HL-60/S4 treated with retinoic acid at 250 ng/mL for 4 days and 3 days (cell line): ENCODE measurements around the gene GTF2I.
"Not testable (repeated sequence)": the region's sequence is repeated elsewhere in the genome, so short reads cannot be mapped to it uniquely, and the experiment has no call there.

Experiments used
- in situ Hi-C: fragments of 300-500 bp; cut with MboI; formaldehyde crosslinking; loops from 2 replicates; pipeline ENCODE4 v1.7.0; 2022; ENCODE audit warnings: low sequenced_read_pairs

GTF2I gene

DNA sequence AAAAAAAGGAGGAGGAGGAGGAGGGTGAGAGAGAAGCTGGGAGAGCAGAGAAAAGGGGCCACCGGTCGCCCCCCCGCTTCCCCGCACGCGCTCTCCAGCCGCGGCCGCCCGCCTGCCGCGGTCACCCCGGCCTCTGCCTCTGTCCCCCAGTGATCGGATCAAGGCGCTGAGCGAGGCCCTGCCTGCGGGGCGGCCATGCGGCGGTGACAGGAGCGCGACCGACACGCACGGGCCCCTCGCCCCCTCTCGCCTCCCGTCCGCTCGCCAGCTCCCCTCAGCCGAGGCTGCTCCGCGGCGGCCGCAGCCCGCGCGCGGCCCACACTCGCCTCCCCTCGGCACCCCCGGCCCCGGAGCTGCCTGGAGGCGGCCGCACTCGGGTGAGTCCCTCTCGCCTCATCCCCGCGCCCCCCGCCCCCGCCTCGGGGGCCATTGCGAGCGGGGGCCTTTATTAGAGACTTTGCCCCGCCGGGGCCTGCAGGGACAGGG is at the start of gene GTF2I:
TSS of gene GTF2I (plus strand) at position 27 of the 486 bp plus-strand sequence. CDS start 31,411 bp downstream, outside the sequence.
- in situ Hi-C loops = no loop called here

DNA sequence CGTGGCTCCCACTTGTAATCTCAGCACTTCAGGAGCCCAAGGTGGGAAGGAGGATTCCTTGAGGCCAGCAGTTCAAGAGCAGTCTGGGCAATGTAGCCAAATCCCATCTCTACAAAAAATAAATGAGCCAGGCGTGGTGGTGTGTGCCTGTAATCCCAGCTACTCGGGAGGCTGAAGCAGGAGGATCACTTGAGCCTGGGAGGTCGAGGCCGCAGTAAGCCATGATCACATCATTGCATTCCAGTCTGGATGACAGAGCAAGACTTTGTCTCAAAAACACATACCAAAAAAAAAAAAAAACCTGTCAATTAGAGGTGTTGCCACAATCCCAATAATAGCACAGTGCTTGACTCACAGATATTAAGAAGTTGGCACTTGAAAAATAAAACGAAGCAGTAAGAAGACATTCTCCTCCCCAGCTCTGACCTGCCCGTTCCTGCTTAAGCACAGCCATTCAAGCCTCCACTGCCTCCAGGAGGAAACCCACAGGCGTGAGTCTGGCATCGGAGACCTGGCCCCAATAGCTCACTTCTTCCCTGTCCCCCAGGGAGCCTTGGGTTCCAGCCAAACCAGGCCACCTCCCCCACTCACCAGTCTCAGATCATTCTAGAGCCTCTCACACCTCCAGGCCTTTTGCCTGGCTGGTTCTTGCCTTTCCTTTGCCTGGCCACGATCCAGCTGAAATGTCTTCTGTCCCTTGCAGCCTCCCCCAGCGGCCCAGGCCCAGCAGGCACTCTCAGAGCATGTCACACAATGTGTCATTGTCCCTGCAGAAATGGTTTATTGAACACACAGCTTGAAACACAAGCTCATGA is 45.3 kb upstream of the GTF2I start:
- in situ Hi-C loops = no loop called here

DNA sequence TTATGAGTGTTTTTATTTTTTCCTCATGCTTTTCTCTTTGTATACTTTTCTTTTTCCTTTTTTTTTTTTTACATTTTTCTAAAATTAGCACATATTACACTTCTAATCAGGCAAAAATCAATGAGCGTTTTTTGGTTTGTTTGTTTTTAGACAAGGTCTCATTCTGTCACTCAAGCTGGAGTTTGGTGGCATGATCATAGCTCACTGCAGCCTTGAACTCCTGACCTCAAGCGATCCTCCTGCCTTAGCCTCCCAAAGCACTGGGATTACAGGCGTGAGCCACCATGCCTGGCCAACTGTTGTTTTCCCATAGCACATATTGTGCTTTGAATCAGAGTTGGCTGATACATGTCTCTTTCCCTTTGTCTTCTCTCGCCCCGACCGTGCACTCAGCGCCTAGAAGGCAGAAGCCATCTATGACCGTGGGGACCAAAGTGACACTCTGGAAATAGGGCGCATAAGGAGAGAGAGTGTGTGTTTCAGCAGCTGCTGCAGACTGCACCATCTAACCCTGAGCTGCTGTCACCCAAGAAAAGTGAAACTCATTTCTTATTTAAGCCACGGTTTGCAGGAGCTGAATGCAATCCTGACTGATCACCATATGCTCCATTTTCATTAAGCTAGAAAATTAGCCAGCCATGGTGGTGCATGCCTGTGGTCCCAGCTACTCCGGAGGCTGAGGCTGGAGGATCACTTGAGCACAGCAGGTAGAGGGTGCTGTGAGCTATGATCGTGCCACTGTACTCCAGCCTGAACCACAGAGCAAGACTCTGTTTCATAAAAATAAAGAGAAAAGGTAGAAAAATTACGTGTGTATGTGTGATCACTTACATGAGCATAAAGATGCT is 41.4 kb upstream of the GTF2I start:
- in situ Hi-C loops = no loop called here

DNA sequence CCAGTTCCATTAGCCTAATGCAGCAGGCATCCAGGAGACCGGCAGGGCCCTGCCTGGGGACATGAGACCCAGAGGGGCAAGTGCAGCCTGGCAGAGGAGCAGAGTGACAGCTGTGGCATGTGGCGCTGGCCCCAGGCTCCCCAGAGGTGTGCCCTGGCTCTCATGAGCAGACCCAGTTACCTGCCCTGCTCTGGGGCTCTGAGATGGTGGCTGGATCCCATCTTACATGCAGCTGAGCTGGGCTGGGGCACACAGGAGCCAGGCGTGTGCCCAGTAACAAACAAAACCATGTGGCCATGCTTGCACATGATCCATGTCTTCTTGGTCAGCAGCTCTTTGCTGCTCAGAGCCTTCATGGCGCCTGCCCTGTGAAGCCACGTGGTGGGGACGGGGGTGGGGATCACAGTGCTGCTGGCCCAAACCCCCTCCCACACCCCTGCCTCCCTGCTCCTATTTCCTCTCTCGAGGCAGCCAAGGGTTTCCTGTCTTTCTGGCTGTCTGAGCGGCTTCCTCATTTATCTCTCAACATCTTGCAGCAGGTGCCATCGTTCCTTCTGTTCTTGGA is 40.3 kb upstream of the GTF2I start:
- in situ Hi-C loops = no loop called here

DNA sequence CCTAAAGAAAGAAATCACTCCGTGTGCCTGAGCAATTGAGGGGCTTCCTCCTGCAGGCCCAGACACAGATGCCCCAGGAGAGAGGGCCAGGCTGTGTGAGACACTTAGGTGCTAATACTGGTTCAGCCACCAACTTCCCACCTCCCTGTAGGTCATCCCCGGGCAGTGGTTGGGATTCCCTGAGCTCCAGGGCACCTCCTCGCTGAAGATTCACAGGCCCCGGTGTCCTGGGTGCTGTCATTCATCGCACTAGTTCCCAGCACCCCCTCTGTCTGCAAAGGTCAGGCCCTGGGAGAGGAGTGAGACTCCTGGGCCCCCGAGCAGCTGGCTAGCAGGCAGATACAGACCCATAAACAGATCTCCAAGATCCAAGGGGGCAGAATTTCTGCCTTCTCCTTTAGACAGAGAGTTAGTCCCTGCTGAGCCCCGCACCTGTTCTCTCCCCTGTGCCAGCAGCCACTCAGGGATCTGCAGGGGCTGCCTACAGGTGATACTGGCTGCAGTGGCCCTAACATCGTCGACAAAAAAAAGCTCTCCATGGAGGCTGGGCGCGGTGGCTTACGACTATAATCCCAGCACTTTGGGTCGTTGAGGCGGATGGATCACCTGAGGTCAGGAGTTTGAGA is 38.2 kb upstream of the GTF2I start:
- in situ Hi-C loops = no loop called here

DNA sequence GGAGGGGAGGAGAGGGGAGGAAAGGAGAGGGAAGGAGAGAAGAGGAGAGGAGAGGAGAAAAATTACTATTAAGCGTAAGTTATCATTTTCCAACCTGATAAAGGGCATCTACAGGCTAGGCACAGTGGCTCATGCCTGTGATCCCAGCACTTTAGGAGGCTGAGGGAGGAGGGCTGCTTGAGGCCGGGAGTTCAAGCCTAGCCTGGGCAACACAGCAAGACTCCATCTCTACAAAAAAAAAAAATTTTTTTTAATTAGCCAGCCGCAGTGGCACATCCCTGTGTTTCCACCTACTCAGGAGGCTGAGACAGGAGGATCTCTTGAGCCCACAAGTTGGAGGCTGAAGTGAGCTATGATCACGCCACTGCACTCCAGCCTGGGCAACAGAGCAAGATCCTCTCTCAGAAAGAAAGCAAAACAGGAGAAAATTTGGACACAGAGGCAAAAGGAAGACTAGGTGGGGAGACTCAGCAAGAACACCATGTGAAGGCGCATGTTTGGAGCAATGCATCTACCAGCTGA is 35.2 kb upstream of the GTF2I start:
- in situ Hi-C loops = no loop called here

DNA sequence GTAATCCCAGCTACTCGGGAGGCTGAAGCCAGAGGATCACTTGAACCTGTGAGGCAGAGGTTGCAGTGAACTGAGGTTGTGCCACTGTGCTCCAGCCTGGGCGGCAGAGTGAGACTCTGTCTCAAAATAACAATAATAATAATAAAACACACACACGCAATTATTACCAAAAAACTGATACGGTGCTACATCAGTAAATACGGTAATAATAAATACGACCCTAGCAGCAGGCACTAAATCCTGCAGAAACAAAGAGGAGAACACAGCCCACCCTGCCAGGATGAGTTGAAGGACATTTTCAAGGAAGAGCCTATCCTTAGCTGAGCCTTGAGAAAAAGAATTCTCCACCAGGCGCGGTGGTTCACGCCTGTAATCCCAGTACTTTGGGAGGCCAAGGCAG is 34.4 kb upstream of the GTF2I start:
- in situ Hi-C loops = no loop called here

DNA sequence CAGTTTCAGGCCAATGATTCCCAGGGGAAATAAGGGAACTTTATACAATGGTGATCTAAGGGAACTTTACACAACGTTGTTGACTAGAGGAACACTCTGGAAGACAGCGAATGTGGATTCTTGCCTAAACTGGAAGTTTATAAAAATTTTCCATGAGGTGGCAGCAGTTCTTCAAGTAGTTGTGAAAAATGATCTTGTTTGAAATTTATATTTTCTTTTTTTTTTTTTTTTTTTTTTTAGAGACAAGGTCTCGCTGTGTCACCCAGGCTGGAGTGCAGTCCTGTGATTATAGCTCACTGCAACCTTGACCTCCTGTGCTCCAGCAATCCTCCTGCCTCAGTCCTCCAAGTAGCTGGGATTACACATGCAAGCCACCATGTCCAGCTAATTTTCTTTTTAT is 32.1 kb upstream of the GTF2I start:
- in situ Hi-C loops = no loop called here

DNA sequence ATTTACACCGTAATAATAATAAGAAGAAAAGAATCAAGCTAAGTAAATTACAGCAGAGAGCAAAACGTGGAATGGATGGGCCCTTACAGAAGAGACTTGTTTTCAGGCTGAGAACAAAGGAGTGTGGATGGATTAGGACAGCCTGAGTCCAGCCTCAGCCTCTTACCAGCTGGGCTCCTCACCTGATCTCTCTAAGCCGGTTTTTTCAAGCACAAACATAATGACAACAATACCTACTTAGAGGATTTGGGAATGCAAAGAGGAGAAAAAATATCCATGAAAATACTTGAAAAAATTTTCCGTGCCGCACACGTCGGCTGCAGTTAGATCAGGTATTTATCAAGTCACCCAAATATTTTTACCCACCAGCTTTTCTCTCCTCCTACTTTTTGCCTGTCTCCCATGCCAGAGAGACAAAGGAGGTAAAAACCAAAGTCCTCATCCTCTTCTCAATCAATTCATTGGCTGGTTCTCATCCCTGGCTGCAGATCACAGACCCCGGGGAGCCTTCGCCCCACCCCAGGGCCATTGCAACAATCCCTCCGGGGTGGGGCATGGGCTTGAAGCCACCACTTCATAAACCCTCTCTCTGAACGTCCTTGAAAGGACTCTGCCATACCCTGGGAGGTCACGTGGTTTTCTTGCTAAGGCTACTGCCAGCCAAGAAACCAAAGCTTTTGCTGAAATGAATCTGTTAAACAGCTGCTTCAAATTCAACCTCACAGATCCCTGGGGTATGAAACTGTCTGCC is 29.7 kb upstream of the GTF2I start:
- in situ Hi-C loops = no loop called here

DNA sequence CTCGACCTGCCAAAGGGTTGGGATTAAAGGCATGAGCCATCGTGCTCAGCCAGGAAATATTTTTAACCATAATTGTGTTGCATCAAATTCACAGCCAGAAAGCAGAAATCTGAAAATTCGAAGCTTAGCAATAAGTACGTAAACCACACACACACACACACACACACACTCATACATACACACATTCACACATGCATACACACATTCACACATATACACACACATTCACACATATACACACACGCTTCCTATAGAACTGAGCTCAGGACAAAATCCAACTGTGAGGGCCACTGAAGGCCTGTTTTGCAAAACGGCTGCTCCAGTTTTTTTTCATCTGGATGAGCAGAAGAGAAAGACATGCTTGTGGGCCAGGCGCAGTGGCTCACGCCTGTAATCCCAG is 25.0 kb upstream of the GTF2I start:
- in situ Hi-C loops = no loop called here

DNA sequence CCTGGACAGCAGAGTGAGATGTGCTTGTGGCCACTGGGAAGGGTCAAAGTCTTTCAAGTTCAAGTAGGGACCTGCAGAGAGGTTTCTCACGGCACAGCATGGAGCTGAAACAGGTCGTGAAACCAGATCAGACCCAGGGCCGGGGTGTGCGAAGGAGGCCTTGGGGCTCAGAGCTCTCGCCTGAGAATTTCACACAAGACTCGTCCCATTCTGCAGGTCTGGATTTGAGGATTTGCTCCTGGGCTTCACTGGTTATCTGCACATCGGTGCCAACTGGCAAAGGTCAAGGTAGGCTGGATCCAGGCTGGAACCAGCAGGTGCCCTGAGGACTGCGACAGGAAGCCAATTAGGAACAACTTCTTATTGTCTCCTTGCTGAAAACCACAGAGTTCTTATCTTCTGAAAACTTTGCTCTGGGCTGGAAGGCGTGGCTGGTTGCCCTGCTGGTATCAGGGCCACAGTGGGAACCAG is 24.0 kb upstream of the GTF2I start:
- in situ Hi-C loops = no loop called here

DNA sequence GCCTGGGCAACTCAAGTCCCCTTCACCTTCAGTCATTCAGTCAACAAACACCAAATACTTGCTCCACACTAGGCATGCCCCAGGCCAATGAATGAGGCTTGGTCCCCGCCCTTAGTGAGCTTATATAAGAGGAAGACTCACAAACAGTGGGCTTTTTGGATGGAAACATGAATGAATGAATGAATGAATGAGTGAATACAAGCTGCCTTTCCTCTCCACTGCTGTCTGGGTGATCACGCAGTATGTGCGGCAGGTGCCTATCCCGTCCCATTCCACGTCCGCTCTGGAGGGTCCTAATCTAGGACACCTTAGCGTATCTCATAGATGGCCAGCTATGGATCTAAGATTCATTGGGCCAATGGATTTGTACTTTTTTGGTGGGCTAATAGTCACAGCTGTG is 19.8 kb upstream of the GTF2I start:
- in situ Hi-C loops = no loop called here

DNA sequence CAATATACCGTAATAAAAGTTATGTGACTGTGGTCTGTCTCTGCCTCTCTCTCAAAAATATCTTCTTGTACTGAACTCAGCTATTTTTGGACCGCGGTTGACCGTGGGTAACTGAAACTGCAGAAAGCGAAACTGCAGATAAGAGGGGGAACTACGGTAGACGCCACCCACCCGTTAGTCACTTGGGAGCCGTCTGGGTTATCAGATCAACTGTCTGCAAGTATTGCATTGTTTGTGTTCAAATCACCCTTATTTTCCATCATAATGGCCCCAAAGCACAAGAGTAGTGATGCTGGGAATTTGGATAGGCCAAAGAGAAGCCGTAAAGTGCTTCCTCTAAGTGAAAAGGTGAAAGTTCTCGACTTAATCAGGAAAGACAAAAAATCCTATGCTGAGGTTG is 7.5 kb upstream of the GTF2I start:
- in situ Hi-C loops = not testable (repeated sequence)

DNA sequence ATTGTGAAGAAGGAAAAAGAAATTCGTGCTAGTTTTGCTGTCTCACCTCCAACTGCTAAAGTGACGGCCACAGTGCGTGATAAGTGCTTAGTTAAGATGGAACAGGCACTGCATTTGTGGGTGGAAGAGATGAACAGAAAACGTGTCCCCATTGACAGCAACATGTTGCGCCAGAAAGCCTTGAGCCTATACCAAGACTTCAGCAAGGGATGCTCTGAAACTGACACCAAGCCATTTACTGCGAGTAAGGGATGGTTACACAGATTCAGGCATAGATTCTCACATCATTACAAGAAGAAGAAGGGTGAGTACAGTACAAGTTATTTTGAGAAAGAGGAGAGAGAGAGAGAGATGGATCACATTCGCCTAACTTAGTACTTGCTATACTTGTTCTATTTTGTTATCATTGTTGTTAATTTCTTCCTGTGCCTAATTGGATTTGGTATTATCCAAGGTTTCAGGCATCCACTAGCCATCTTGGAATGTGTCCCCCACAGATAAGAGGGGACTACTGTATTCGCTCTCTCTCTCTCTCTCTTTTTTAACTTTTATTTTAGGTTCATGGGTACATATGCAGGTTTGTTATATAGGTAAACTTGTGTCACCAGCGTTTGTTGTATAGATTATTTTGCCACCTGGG is 6.9 kb upstream of the GTF2I start:
- in situ Hi-C loops = not testable (repeated sequence)

DNA sequence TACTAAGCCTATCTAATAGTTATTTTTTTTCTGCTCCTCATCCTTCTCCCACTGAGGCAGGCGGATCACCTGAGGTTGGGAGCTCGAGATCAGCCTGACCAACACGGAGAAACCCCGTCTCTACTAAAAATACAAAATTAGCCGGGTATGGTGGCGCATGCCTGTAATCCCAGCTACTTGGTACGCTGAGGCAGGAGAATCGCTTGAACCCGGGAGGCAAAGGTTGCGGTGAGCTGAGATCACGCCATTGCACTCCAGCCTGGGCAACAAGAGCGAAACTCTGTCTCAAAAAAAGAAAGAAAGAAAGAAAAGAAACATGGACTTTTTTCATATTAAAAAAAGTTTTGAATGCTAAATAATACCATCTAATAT is 6.4 kb upstream of the GTF2I start:
- in situ Hi-C loops = not testable (repeated sequence)

DNA sequence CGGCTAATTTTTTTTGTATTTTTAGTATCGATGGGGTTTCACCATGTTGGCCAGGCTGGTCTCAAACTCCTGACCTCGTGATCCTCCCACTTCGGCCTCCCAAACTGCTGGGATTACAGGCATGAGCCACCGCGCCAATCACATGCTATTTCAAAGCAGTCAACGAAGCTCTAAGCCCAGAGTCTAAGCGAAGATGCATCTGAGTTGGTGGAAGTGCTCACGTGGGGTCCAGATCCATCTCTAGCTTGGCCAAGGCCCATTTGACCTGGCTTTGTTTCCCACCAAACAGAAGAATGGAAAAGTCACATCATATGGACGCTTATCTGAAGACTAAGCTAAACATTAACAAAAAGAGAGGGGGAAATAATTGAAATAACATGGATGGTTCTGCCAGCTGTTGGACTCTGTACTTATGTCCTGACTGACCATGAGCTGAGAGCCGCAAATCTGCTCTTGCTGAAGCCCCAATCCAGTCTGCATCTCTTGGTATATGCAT is 3.8 kb upstream of the GTF2I start:
- in situ Hi-C loops = no loop called here

DNA sequence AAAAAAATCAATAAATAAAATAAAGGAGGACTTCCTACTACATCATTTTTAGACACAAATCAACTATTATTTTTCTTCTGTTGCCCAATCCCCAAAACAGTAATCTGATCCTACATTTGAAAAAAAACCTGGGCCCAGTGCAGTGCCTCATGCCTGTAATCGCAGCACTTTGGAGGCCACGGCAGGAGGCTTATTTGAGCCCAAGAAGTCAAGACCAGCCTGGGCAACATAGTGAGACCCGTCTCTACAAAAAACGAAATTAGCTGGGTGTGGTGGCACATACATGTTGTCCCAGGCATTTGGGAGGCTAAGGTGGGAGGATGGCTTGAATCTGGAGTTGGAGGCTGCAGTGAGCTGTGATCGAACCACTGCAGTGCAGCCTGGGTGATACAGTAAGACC is 2.7 kb upstream of the GTF2I start:
- in situ Hi-C loops = no loop called here

DNA sequence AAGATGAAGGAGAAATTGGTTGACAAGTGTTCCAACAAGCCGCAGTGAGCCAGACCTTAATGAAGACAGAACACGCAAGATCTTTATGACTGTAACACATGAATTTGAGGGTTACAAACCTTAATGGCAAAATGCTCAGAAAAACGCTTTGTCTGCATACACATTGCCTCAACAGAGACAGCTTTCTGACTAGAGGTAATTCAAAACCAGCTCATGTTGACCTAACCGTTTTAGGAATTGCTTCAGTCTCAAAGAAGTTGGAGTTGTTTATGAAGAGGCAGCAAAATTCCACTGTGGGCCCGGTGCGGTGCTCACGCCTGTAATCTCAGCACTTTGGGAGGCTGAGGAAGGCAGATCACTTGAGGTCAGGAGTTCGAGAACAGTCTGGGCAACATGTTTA is 2.2 kb upstream of the GTF2I start:
- in situ Hi-C loops = no loop called here

DNA sequence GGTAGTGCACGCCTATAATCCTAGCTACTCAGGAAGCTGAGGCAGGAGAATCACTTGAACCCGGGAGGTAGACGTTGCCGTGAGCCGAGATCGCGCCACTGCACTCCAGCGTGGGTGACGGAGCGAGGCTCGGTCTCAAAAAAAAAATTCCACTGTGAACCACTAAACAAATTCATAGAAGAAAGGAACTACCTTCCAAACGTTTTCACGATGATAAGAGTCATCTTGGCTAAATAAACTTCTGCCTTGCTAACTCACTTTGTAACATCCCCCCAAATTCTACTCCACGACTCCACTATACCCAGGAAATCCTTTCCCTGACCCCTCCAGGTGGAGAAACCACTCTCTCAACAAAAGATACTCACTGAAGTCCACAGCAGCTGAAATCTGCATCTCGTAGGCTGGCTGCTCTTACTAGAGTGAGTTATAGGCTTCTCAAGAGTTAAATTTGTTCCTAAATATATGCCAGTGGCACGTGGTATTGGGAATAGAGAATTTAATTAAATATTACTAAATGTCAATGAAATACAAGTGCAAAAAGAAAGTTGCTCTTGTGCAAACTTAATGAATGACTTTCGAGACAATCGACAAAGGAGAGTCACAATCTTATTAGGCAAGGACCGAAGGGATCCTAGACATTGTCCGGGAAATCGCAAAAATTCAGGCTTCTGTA is 1.6 kb upstream of the GTF2I start:
- in situ Hi-C loops = no loop called here
